ENCODE measurements around the gene PDGFB.

The PDGFB gene

DNA sequence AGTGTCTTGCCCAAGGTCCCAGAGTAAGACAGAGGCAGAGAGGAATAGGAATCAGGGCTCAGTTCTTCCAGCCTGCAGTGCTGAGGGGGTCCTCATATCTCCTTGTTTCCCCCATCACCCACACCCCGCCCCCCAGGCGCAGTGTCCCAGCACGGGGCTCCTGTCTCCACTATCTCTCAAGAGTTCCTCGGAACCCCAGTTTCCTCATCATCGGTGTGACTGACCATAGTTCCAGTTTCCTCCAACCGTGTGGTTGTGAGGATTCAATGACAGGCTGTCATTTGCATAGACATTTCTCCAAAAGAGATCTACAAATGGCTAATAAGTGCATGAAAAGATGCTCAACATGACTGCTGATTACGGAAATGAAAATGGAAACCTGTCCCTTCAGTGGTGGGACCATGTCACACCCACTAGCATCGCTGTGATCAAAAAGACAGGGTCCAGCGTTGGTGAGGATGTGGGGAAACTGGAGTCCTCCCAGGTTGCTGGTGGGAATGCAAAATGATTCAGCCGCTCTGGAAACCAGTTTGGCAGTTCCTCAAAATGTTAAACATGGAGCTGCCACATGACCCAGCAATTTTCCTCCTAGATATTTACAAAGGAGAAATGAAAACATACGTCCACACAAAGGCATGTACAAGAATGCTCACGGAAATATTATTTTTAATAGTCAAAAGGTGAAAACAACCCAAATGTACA lies 31.8 kb upstream of the PDGFB start:
- no peak for DNase-seq (ENCODE audit: low spot score)

DNA sequence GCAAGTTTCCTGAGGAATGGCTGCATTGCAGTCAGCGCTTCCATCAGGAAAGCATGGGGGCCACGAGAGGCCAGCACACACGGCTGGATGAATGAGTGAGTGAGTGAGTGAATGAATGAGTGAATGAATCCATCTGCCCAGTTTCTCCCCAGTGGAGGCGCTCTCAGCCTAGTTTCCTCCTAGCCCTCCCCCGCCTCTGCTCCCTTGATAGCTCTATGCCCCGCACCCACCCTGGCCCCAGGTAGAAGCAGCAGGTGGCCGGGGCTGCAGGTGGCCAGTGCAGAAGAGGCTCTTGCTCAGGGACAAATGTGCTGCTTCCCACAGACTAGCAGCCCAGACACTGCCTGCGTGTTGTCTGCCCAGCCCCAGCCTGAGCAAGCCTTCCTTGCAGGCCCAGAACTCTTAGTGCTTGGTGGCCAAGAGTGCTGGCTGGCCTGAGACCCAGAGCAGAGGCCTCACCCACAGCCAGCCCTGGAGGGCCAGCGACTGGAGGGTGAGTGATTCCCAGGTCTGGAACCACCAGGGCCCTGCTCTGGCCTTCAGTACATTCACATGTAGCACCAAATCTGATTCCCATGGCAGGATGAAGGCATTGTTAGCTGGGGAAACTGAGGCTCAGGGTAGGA lies 31.1 kb upstream of the PDGFB start:
- no peak for DNase-seq (ENCODE audit: low spot score)

DNA sequence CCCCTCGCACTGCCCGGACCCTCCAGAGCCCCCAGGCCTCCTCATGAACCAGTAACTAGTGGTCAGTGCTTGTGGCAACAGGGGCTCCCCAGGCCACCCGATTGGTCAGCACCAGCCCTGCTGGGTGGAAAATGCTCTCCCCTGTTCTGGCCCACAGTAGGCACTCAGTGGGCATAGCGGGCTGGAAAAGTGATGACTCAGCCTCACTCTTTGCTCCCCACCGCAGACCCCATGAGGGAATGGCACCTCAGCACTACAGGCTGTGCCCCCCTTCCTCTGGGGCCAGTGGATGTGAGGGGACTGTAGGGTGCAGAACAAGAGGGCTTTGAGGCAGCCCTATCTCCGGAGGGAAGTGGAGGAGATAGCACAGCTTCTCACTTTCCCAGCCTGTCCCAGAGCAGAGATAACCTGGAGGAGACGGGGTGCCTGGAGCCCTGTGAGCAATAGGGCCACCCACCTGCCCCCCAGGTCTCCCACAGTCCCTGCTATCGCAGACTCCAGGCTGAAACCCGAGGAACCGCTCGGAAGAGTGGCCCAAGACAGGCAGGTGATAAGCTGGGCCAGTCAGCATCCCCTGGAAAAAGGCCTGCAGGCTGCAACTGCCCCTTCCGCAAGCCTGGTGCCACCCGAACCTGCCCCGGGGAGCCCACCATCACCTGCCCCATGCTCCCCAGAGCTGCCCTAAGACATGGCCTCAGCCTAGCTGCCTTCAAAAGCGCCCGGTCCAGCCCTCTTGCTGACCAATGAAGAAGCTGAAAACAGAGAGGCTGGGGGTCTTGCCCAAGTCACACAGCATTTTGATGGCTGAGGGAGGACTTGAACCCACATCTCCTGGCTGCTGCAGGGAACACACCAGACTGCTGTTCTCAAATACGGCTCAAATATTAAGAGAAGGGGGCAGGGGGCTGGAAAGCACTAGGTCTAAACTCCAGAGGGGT lies 29.4 kb upstream of the PDGFB start:
- DNase-seq (ENCODE audit: low spot score) = no peak

DNA sequence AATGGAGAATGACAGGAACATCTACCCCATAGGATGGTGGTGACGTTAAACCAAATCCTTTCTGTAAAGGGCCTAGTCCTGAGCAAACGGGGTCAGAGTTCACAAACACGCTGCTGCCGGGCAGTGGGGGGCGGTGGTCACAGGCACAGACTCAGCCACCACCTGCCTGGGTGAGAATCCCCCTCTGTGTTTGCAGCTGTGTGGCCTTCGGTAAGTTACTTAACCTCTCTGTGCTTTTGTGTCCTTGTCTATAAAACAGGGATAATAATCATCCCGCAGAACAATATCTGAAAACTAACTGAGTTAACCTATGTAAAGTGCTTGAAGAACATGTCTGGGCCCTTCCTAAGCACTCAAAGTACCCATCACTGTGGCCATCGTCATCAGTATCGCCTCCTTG lies 26.0 kb upstream of the PDGFB start:
- no peak for DNase-seq (ENCODE audit: low spot score)

DNA sequence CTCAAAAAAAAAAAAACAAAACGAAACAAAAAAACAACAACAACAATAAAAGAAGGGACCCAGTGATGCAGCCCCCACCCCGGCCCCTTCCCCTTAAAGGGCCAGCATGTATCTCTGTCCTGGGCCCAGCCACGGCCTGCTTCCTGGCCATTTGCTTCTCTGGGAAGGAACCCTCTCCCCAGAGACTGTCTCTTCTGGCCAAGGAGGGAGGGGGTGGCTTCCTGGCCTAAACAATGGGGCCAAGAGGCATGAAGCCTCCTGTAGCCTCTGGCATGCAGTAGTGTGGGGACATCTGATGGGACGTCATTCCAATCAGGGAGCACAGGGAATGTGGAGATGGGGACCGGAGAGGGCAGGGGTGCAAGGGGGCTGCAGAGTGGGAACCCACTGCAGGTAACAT lies 25.5 kb upstream of the PDGFB start:
- no peak for DNase-seq (ENCODE audit: low spot score)

DNA sequence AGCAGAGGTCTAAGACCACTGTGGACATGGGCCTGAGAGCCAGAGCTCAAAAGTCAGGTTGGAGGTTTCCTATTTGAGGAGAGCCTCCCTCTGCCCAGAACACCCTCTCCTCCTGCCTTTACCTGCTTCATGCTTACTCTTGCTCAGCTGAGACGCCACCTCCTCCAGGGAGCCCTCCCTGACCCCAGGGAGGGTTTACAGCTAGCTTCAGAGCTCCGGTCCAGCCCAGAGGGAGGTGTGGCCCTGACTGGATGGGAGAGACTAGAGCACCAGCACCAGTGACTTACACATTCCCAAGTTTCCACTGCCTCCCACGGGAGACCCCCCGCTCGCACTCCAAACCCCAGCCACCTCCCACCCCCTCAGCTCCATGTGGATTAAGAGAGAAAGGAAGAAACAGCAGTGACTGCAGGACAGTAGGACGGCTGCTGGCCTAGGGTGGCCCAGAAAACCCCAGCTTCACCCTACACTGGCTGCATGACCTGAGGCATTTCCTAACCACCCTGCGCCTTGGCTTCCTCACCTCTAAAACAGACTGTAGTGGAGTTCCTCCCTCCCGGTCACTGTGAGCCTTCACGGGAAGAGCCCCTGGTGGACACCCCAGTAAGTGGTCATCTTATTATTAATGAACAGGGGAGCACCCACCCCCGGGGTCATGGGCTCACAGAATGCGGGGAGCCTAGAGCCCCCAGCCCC lies 24.5 kb upstream of the PDGFB start:
- no peak for DNase-seq (ENCODE audit: low spot score)

DNA sequence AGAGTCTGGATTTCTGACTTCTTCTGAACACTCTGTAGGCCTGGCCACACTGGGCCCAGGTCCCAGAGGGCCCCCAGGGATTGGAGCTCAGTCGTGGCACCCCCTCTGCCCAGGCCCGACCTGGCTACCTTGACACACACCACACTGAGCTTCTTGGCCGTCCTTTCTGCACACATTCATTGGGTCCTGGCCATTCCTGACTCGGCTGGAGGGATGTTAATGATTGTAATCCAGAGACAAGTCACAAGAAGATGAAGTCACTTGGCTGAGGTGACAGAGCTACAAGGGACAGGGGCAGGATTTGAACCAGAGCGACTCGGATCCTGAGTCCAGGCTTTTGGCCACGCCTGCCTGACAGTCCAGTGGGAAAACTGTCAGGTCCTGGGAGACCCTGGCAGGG lies 23.9 kb upstream of the PDGFB start:
- DNase-seq (ENCODE audit: low spot score) = no peak

DNA sequence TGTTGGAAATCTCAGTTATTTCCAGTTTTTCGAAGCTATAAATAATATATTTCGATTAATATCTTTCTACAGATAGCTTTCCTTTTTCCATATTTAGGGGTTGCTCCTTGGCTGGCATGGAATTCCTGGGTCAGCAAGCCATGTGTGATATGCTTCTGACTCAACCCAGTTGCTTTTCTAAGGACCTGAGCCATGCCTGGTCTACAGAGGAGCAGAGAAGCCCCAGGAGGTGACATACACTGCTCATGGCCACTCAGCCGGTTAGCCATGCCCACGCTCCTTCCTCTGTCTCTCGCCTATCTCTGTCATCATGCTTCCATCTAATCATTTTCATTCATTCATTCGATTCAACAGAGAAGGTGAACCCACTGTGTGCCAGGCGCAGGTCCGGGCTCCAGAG lies 23.2 kb upstream of the PDGFB start:
- DNase-seq (ENCODE audit: low spot score) = no peak

DNA sequence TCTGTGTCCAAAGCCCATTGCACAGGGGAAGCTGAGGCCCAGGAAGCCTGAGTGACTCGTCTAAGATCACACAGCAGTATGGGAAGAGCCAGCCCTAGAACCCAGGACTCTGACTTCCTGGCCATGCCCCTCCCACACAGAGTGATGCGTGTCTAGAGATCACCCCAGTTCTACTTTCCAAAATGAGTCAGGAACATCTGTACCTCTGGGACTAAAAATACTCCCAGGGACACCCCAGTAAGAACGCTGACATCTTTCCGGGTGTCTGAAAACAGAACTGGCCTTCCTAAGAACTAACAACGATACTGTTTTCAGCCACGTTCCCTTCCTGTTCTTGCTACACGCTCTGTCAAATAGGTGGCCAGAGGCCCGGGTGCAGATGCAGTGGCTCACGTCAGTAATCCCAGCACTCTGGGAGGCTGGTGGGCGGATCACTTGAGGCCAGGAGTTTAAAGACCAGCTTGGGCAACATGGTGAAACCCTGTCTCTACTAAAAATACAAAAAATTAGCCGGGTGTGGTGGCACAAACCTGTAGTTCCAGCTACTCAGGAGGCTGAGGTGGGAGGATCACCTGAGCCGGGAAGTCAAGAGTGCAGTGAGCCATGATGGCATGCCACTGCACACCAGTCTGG lies 21.7 kb upstream of the PDGFB start:
- DNase-seq (ENCODE audit: low spot score) = no peak

DNA sequence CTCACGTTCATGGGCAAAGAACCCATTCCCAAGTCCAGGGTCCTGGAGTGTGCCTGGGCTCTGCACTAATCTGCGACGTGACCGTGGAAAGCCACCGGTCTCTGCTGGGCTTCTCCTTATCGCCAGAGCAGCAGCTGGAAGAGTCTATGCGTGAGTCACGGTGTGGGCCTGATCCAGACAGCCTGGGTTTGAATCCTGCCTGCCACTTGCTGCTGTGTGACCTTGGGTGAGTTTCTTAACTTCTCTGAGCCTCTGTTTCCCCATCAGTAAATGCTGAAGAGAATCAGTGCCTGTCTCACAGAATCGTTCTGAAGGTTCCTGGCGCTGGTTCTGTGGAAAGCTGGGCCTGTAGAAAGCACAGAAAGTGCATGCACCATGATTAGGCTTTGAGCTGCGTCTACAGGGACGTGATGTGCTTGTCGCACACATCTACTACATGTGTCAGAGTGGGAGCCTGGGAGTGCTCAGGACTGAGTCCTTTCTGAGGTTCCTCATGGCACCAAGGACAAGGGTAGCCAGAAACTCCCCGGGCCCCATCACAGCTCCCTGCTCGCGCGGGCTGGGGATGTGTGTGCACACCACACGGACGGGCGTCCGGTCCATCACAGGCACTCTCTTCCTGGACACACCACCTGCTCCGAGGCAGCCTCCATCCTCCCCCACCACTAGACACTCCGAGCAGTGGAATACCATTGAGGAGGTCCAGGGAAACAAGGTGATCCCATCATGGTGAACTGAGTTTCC lies 20.5 kb upstream of the PDGFB start:
- DNase-seq (ENCODE audit: low spot score) = no peak

DNA sequence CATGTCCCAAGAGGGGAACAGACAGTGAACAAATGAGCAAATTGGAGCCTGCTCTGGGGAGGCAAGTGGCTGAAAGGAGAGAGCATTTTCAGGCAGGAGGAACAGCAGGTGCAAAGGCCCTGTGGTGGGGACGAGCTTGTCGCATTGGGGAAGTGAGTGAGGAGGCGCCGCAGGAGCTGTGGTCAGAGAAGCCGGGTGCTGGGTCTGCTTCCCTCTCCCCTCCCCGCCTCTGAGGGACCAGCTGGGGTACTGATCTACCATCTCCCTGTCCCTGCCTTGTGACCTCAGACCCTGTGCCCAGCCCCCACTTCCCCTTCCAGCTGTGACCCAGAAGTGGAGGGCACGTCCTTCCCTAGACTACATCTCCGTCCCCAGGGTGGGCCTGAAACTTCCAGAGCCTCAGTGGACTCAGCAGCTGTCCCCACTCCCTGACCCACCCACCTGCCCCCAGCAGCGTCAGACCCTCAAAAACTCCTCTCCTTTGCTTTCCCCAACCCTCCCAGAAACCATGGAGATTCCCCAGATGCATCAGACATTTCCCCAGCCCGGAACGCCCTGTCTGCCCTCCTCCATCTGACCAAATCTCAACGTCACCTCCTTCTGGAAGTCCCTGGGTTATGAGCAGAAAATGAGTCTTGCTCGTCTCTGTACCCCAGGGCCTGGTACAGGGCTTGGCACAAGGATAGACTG lies 19.7 kb upstream of the PDGFB start:
- DNase-seq (ENCODE audit: low spot score) = no peak

DNA sequence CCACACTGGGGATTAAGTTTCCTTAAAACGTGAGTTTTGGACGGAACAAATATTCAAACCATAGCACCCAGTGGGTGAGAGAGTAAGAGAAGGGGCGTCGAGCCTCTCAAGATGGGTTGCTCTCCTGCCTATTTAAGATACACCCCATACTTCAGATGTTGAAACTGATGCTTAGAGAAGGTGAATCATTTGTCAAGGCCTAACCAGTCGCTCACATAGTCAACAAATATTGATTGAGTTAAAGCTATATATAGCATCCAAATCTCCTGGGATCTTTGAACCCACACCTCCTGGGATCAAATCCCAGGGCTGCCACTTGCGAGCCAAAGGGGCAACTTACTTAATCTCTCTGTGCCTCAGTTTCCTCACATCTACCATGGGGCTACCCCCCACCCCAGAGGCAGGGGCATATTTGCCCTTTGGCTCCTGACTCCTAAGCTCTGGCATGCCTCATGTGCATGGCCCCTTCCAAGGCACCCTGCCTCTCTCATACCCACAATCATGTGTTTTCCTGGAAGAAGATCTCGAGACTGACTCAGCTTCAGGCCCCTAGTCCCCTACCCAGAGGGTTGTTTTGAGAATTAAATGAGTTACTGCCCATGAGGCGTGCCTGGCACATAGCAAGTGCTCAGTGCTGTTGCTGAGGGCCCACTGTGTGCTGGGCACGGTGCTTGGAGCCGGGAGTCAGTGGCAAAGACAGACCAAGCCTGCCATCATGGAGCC lies 19.0 kb upstream of the PDGFB start:
- DNase-seq (ENCODE audit: low spot score) = no peak

DNA sequence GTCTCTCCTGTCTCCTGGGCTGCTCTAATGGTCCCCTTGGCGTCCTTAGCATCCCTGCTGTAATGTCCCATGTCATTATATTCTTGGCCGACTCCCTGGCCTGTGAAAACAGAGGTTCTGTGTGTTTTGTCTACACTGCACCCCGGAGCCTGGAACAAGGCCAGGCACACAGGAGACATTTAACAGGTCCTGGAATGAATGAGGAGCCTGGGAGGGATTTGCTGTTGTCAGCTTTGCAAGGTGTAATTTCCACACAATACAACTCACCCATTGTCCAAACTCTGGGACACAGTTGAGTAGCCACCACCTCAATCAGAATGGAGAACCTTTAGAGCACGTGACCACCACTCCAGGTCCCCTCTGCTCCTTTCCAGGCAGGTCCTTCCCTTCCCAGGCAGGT lies 14.9 kb upstream of the PDGFB start:
- DNase-seq (ENCODE audit: low spot score) = no peak

DNA sequence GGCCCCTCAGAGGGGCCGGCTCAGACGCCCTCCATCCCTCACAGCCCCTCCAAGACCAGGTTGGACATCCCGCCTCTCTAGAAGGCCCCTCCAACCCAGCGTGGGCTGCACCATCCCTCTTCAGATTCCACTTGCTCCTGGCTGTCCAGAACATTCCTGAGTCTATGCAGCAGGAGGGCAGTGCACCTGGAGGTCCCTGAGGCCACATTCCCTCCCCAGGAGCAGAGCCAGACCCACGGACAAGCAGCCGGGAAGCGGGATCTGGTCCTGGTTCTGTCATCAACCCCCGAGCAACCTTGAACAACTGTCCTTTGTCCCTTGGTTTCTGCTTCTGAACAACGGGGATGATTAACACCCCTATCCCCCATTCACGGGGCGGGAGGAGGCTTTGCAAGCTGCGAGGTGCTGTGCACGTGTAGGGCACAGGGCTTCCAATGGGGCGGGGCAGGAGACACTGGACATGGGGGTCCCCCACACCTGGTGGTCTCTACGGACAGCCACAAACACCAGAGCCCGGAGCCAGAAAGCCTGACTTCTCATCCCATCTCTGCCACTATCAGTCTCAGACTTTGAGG lies 13.2 kb upstream of the PDGFB start:
- DNase-seq (ENCODE audit: low spot score) = no peak

DNA sequence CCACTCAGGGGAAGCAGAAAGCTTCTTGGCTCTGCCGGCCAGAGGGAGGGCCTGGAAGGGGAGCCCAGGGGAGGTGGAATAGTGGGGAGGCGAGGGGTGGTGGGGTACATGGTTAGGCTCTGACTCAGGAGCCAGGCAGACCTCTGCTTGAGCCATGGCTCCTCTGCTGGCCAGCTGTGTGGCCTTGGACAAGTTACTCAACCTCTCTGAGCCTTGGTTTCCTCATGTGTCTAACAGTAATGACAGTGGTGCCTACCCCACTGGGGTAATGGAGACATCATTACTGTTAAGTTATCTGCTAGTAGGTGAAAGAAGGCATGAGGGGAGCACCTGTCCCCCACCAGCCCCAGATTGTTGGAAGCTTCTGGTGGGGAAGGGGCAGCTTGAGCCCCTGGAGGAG lies 12.2 kb upstream of the PDGFB start:
- no peak for DNase-seq (ENCODE audit: low spot score)

DNA sequence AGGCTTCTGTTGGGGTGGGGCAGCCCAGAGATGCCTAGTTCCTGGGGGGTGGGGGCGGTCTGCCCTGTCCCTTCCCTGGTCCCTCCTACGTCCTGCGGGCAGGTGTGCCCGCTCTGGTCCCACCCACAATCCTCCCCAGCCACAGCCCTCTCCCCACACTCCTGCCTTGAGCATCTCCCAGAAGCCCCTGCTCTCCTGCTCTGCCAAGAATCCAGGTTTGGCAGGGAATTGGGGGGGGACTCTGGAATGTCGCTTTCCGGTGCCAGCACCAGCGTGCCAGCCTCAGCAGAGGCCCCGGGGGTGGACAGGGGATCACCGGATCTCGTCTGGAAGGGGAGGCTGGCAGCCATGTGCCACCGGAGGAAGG lies 11.4 kb upstream of the PDGFB start:
- DNase-seq (ENCODE audit: low spot score) = no peak

DNA sequence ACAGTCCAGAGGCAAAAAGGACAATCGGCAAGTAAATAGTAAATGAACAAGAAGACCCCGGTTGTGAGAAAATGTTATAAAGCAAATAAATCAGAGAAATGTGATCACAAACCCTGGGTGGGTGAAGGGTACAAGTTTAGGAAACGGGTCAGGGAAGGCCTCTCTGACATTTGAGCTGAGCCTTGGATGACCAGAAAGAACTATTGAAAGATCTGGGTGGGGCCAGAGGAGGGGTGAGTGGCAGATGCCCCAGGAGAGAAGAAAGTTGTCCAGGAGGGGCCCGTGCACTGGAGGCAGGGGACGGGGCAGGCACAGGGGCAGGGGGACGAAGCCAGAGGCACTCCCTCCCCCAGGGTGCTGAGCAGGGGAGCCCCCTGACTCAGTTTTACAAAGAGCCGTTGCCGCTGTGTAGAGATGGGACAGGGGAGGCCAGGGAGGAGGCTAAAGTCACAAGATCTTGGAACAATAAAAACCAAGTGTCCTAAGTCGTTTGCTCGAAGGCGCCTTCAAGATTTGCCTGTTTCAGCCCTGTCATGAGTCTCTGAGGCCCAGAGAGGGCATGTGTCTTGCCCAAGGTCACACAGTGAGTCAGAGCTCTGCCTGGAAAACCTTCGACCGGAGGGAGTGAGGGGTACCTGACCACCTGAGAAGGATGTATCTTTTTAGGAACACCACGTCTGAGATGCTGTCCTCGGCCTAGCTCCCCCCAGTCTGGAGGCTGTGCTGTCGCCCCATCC lies 10.8 kb upstream of the PDGFB start:
- no peak for DNase-seq (ENCODE audit: low spot score)

DNA sequence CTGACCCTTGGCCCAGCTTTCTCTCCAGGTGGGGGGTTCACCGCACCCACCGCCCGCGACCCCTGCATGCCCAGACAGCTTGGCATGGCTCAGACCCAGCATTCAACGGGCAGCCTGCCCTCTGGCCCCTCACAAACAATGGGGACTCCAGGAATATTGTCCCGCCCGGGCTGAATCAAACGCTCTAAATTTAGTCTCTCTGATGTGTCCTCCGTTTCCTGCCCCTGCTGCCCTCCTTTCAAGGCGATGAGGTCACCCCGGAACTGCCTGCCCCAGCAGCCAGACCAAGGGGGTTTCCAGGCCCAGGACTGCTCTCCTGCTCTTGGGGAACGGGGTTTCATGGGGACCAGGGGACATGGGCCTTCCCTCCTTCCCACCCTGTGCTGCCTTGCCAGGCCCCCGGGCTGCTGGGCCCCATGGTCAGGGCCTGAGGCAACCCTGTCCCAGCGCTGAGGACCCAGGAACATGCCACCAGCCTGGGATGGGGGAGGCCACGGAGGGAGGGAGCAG lies 10.1 kb upstream of the PDGFB start:
- no peak for DNase-seq (ENCODE audit: low spot score)

DNA sequence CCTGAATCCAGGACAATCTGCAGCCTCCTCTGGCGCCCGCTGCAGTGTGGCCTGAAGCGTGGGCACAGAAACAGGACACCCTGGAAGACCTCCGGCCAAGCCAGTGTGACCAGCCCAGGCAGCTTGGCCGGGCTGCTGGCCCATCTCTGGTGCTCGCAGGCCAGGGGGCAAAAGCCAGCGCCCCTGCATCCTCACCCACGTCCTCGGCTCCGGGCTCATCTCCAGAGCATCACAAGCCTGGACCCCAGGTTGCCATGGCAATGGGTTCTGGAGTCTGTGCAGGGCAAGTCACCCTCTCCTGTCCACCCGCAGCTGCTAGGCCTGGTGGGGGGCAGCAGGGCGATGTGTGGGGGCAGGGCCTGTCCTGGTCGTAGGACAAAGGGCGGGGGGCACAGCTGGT lies 9.3 kb upstream of the PDGFB start:
- no peak for DNase-seq (ENCODE audit: low spot score)
